ENCODE results near the gene CMSS1.

CMSS1 gene

GRCh38 chr3:99961756-99962515, 144.3 kb downstream of the CMSS1 start:
- no peaks in the 10 kb centered on the region for H3K9me2 ChIP-seq (replicated peaks; ENCODE audit: low read depth, low read length)
- H2AFZ ChIP-seq (ENCODE audit: low read length): no peak overlapping the region
- H3K27me3 ChIP-seq (ENCODE audit: insufficient read depth, low read length, poor library complexity, severe bottlenecking): no peaks in the 10 kb centered on the region
- no peaks in the 10 kb centered on the region for H3K79me2 ChIP-seq (ENCODE audit: insufficient read depth, low read length)
- H3K9ac ChIP-seq (ENCODE audit: low read depth, low read length, poor library complexity, severe bottlenecking): no peak overlapping the region
- H3F3A ChIP-seq (ENCODE audit: low read depth): no peaks in the 10 kb centered on the region
- TF ChIP-seq CTCF (conservative IDR thresholded peaks at IDR 0.05; ENCODE audit: low read length) (no peak), EZH2phosphoT487 (IDR thresholded peaks at IDR 0.05; ENCODE audit: borderline replicate concordance) (no peak)
- no peaks in the 10 kb centered on the region for H4K20me1 ChIP-seq (ENCODE audit: insufficient read depth, low read length, poor library complexity, severe bottlenecking)
- H3K4me2 ChIP-seq (ENCODE audit: low read depth, low read length, poor library complexity, severe bottlenecking): no peak overlapping the region
- no peak overlapping the region for H3K4me3 ChIP-seq (ENCODE audit: low read length, poor library complexity, severe bottlenecking)
- no peaks in the 10 kb centered on the region for H3K4me1 ChIP-seq (ENCODE audit: insufficient read depth, low read length, poor library complexity, severe bottlenecking)
- no peaks in the 10 kb centered on the region for H3K9me3 ChIP-seq (ENCODE audit: insufficient read depth, low read depth, low read length)
- H3K36me3 ChIP-seq (ENCODE audit: insufficient read depth, low read length): no peaks in the 10 kb centered on the region

DNA sequence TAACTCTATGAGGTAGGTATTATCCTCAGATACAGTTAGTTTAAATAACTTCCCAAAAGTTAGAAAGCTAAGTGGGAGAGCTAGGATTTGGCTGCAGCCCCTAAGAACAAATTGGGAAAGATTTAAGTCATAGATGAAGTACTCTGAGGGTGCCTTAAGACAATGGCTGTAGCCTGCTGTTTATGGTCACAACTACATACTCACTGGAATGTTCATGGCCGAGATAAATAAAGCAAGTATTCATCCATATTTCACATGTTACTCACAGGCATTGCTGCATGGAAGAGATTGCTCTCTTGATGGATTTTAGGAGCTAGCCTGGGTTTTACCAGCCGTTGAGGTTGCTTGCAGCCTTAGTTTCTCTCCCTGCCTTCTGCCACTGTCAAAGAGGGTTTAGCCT, 145.0 kb downstream of the CMSS1 start:
- H3K4me3 ChIP-seq (ENCODE audit: low read length, poor library complexity, severe bottlenecking): no peak overlapping the region
- H3K9me2 ChIP-seq (replicated peaks; ENCODE audit: low read depth, low read length): no peaks in the 10 kb centered on the region
- H3K4me2 ChIP-seq (ENCODE audit: low read depth, low read length, poor library complexity, severe bottlenecking): no peak overlapping the region
- no peak overlapping the region for H2AFZ ChIP-seq (ENCODE audit: low read length)
- no peaks in the 10 kb centered on the region for H3K4me1 ChIP-seq (ENCODE audit: insufficient read depth, low read length, poor library complexity, severe bottlenecking)
- no peaks in the 10 kb centered on the region for H3K79me2 ChIP-seq (ENCODE audit: insufficient read depth, low read length)
- no peaks in the 10 kb centered on the region for H4K20me1 ChIP-seq (ENCODE audit: insufficient read depth, low read length, poor library complexity, severe bottlenecking)
- no peaks in the 10 kb centered on the region for H3K9me3 ChIP-seq (ENCODE audit: insufficient read depth, low read depth, low read length)
- TF ChIP-seq CTCF (conservative IDR thresholded peaks at IDR 0.05; ENCODE audit: low read length) (no peak), EZH2phosphoT487 (IDR thresholded peaks at IDR 0.05; ENCODE audit: borderline replicate concordance) (no peak)
- no peak overlapping the region for H3K9ac ChIP-seq (ENCODE audit: low read depth, low read length, poor library complexity, severe bottlenecking)
- H3K27me3 ChIP-seq (ENCODE audit: insufficient read depth, low read length, poor library complexity, severe bottlenecking): no peaks in the 10 kb centered on the region
- H3K36me3 ChIP-seq (ENCODE audit: insufficient read depth, low read length): no peaks in the 10 kb centered on the region
- no peaks in the 10 kb centered on the region for H3F3A ChIP-seq (ENCODE audit: low read depth)

GRCh38 chr3:99965077-99965476, 147.4 kb downstream of the CMSS1 start:
- H3K36me3 ChIP-seq (ENCODE audit: insufficient read depth, low read length): no peaks in the 10 kb centered on the region
- no peak for TF ChIP-seq EZH2phosphoT487 (IDR thresholded peaks at IDR 0.05; ENCODE audit: borderline replicate concordance)
- no peak for TF ChIP-seq CTCF (conservative IDR thresholded peaks at IDR 0.05; ENCODE audit: low read length)

More at GRCh38 chr3:99965077-99965476, 147.4 kb downstream of the CMSS1 start:
- H2AFZ ChIP-seq (ENCODE audit: low read length): no peak overlapping the region
- H3K4me1 ChIP-seq (ENCODE audit: insufficient read depth, low read length, poor library complexity, severe bottlenecking): peaks cover 6% of the 10 kb centered on the region
- H3K9me3 ChIP-seq (ENCODE audit: insufficient read depth, low read depth, low read length): no peaks in the 10 kb centered on the region
- no peaks in the 10 kb centered on the region for H4K20me1 ChIP-seq (ENCODE audit: insufficient read depth, low read length, poor library complexity, severe bottlenecking)
- H3K4me2 ChIP-seq (ENCODE audit: low read depth, low read length, poor library complexity, severe bottlenecking): no peak overlapping the region
- H3K27me3 ChIP-seq (ENCODE audit: insufficient read depth, low read length, poor library complexity, severe bottlenecking): no peaks in the 10 kb centered on the region
- no peak overlapping the region for H3K4me3 ChIP-seq (ENCODE audit: low read length, poor library complexity, severe bottlenecking)
- no peaks in the 10 kb centered on the region for H3K79me2 ChIP-seq (ENCODE audit: insufficient read depth, low read length)
- H3F3A ChIP-seq (ENCODE audit: low read depth): no peaks in the 10 kb centered on the region
- H3K9me2 ChIP-seq (replicated peaks; ENCODE audit: low read depth, low read length): no peaks in the 10 kb centered on the region
- H3K9ac ChIP-seq (ENCODE audit: low read depth, low read length, poor library complexity, severe bottlenecking): no peak overlapping the region

Measured in Loucy (cell line).